ENCODE measurements around the gene SMG7.

GRCh38 chr1:183487674-183488442, 15.6 kb downstream of the SMG7 start:
- no peak for TF ChIP-seq CTCF (IDR thresholded peaks at IDR 0.05)
- no peak for TF ChIP-seq POLR2A (IDR thresholded peaks at IDR 0.05)
